HG02678 (cell line): ENCODE data around the gene LRRK2.
"Not testable (repeated sequence)": the region's sequence is repeated elsewhere in the genome, so short reads cannot be mapped to it uniquely, and the experiment has no call there.

Source experiments
- ATAC-seq: cut with Tn5 transposase; IDR thresholded peaks from one replicate; pipeline ENCODE4 v1.9.1; 2021; ENCODE audit warnings: mild to moderate bottlenecking, moderate library complexity; ENCODE audit not compliant: unreplicated experiment

Gene LRRK2

DNA sequence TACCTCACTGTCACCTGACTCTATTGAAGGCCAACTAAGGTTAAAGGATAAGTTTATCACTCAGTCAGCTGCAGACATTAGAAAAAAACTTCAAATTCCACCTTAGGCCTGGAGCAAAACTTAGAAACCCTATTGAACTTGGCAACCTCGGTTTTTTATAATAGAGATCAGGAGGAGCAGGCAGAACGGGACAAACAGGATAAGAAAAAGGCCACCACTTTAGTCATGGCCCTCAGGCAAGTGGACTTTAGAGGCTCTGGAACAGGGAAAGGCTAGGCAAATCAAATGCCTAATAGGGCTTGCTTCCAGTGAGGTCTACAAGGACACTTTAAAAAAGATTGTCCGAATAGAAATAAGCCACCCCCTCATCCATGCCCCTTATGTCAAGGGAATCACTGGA lies 162.5 kb downstream of the LRRK2 start:
- not testable (repeated sequence) for ATAC-seq

DNA sequence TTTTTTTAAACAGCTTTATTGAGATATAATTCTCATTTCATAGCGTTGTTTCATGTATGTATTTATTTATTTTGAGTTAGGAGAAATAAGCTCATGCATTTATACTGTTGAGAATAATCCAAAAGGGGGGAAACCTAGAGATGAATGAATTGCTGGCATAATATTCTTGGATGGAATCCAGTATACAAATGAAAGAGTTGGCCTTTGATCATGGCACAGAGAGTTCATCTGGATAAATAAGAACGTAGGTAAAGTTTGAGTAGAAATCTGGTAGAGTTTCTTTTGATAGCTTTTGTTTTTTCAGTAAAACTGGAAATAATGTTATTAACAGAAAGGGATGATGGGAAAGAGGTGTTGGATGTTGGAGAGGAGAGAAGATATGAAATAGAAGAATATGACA lies 166.2 kb downstream of the LRRK2 start:
- no peak for ATAC-seq

DNA sequence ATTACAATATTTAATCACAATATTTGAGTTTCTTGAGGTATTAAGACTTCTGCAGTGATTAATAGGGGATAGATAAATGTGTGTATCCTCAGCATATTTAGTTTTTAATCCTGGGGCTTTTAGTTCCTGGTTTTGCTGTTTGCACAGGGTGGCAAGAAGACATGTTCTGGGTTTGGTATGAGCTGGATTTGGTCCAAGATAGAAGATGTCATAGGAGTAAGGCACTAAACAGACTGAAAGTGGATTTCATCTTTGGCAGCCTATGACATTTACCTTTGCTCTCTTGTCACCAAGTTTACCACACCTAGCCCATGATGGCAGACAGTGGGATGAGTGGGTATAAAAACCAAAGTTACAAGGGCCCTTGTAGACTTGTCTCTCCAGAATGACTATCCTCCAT lies 168.2 kb downstream of the LRRK2 start:
- ATAC-seq: no peak

DNA sequence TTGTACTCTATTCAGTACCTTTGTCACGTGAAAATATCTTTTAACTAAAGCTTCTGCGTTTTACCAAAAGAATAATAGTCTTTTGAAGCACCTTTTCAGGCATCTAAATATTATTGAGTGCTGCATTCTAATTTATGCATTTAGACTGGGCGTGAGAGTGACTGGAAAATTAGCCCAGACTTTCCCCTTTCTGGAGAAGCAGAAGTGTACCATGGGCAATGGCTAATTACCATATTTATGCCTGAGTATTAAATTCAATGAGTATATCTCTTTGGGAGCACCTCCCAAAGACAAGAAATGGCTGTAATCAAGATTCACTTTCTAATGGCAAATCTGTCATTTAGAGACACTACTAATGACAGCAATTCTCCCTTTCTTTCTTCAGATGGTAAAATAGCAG lies 174.9 kb downstream of the LRRK2 start:
- no peak for ATAC-seq

DNA sequence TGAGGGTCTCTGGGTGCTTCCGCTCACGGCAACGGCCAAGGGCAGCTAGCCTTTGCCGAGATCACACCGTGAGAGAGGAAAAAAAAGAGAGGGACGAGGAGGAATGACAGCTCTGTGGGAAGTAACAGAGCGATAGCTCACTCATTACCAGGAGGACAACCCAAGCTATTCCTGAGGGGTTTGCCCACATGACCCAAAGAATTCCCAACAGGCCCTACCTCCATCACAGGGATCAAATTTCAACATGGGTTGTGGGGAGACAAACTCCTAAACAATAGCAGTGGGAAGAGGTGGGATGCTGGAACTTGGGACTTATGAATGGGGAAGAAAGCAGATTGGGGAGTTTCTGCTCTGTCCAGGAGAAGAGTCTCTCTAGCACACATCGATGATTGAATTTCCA lies 180.6 kb downstream of the LRRK2 start:
- ATAC-seq: no peak
